GM23338 (cell line): Measurements from ENCODE around the gene CLEC2D. TPM values are rescaled to one million over a fixed set of nuclear protein-coding genes. Genes with fewer than 3 reads are reported as not detected.
A peak's percentile ranks its signal among the peaks of the same experiment; 100 is the strongest.

Source experiments
- ATAC-seq: fragments of 200-7000 bp; cut with Tn5 transposase; 3 replicates; pipeline ENCODE4 v1.9.1; 2020
- DNase-seq: peaks from one replicate; pipeline ENCODE4 v3.0.0-alpha.2; 2015; ENCODE audit warnings: low spot score
- H2AFZ ChIP-seq: fragments of 200-600 bp; sonication (generic); 2 replicates; pipeline ENCODE4 v1.8.0; 2016; ENCODE audit warnings: antibody characterized with exemption, mild to moderate bottlenecking, moderate library complexity
- H3F3A ChIP-seq: fragments of 200-600 bp; sonication (generic); replicated peaks from 2 replicates; pipeline ENCODE4 v1.8.0; 2017; ENCODE audit warnings: antibody characterized with exemption, mixed run types, low read depth
- H3K27ac ChIP-seq: fragments of 200-600 bp; sonication (generic); 2 replicates; pipeline ENCODE4 v1.6.1; 2016; ENCODE audit warnings: low read depth
- H3K27me3 ChIP-seq: fragments of 200-600 bp; sonication (generic); 2 replicates; pipeline ENCODE4 v1.8.0; 2016; ENCODE audit warnings: mild to moderate bottlenecking, mixed run types, moderate library complexity; ENCODE audit not compliant: insufficient read depth
- H3K36me3 ChIP-seq: fragments of 200-600 bp; sonication (generic); 2 replicates; pipeline ENCODE4 v1.8.0; 2016; ENCODE audit warnings: mild to moderate bottlenecking; ENCODE audit not compliant: insufficient read depth
- H3K4me1 ChIP-seq: fragments of 200-600 bp; sonication (generic); 2 replicates; pipeline ENCODE4 v1.8.0; 2016; ENCODE audit warnings: mild to moderate bottlenecking, moderate library complexity; ENCODE audit not compliant: insufficient read depth
- H3K4me2 ChIP-seq: fragments of 200-600 bp; sonication (generic); 2 replicates; pipeline ENCODE4 v1.7.1; 2017; ENCODE audit warnings: mixed run types
- H3K4me3 ChIP-seq: fragments of 200-600 bp; sonication (generic); 2 replicates; pipeline ENCODE4 v1.6.1; 2016; ENCODE audit warnings: mixed run types
- H3K79me2 ChIP-seq: fragments of 200-600 bp; sonication (generic); replicated peaks from 2 replicates; pipeline ENCODE4 v1.8.0; 2017; ENCODE audit warnings: mild to moderate bottlenecking; ENCODE audit not compliant: insufficient read depth
- H3K9me2 ChIP-seq: fragments of 200-600 bp; sonication (generic); 2 replicates; pipeline ENCODE4 v1.8.0; 2017; ENCODE audit not compliant: insufficient read depth
- H4K20me1 ChIP-seq: fragments of 200-600 bp; sonication (generic); replicated peaks from 2 replicates; pipeline ENCODE4 v1.8.0; 2017; ENCODE audit warnings: mild to moderate bottlenecking; ENCODE audit not compliant: insufficient read depth
- H3K27ac Mint-ChIP-seq: 2 replicates; pipeline ENCODE4 v1.8.0; 2020; ENCODE audit warnings: inconsistent platforms, mild to moderate bottlenecking, moderate library complexity, mixed read lengths
- H3K27me3 Mint-ChIP-seq: 3 replicates; pipeline ENCODE4 v1.8.0; 2022; ENCODE audit warnings: low read depth, mild to moderate bottlenecking, moderate library complexity, mixed read lengths, inconsistent platforms; ENCODE audit not compliant: insufficient read depth, poor library complexity
- H3K36me3 Mint-ChIP-seq: 3 replicates; pipeline ENCODE4 v1.8.0; 2021; ENCODE audit warnings: low read depth, mild to moderate bottlenecking, inconsistent platforms, moderate library complexity, mixed read lengths
- H3K4me1 Mint-ChIP-seq: 3 replicates; pipeline ENCODE4 v1.8.0; 2020; ENCODE audit warnings: mild to moderate bottlenecking, inconsistent platforms, mixed read lengths
- H3K4me3 Mint-ChIP-seq: 3 replicates; pipeline ENCODE4 v1.8.0; 2021; ENCODE audit warnings: moderate library complexity, mild to moderate bottlenecking, inconsistent platforms, mixed read lengths
- H3K9me3 Mint-ChIP-seq: 3 replicates; pipeline ENCODE4 v1.8.0; 2020; ENCODE audit warnings: moderate library complexity, mild to moderate bottlenecking, inconsistent platforms, mixed read lengths
- ETS1 ChIP-seq: IDR thresholded peaks from 2 replicates; pipeline ENCODE4 v1.6.1; 2016; ENCODE audit warnings: antibody characterized with exemption
- EZH2 ChIP-seq: fragments of 200-600 bp; sonication (generic); IDR thresholded peaks from one replicate; pipeline ENCODE4 v1.8.0; 2017; ENCODE audit warnings: antibody characterized with exemption, mild to moderate bottlenecking, low read depth; ENCODE audit not compliant: unreplicated experiment
- EZH2phosphoT487 ChIP-seq: fragments of 200-600 bp; sonication (generic); IDR thresholded peaks from one replicate; pipeline ENCODE4 v1.8.1; 2018; ENCODE audit warnings: antibody characterized with exemption; ENCODE audit not compliant: unreplicated experiment
- NANOG ChIP-seq: IDR thresholded peaks from 2 replicates; pipeline ENCODE4 v1.6.1; 2016; ENCODE audit warnings: antibody characterized with exemption, borderline replicate concordance
- STAT1 ChIP-seq: IDR thresholded peaks from one replicate; pipeline ENCODE4 v1.6.1; 2016; ENCODE audit warnings: antibody characterized with exemption; ENCODE audit not compliant: unreplicated experiment
- ZNF462 ChIP-seq: fragments of 250-450 bp; sonication (Bioruptor Pico); IDR thresholded peaks from 2 replicates; pipeline ENCODE4 v1.5.0; 2020; ENCODE audit warnings: mild to moderate bottlenecking, moderate library complexity
- polyA plus RNA-seq: library from polyadenylated mRNA; unstranded; fragments of >200 nt; fragmentation: Nextera tagmentation; extraction: Ambion mirVana; gene quantifications from 2 replicates; pipeline ENCODE4 v1.2.1, GENCODE V29; 2016
- total RNA-seq: library from RNA; depleted of rRNA; stranded (reverse); fragments of >200 nt; shearing (Covaris generic); gene quantifications from 2 replicates; pipeline ENCODE4 v1.2.3, GENCODE V29; 2014

Gene CLEC2D
- total and polyA plus RNA-seq, 2 experiments from 2014 or later: 6.9 to 7.1 TPM

- TF ChIP-seq ZNF462 (CRISPR knock-in tag) (no peak), EZH2phosphoT487 (no peak), EZH2 (no peak), STAT1 (no peak)
These were observed 54.5 kb downstream of the CLEC2D start (continued) for GRCh38 chr12:9724023-9724422.

- Histone ChIP-seq H3K9me2 (no peaks in the 10 kb centered on the region), H3K79me2 (no peaks in the 10 kb centered on the region), H3K4me2 (no peak overlapping the region), H2AFZ (peak overlapping the region; percentile 7; the same call in 1 of the 2 replicates), H3K4me3 (no peak overlapping the region), H3K4me1 (no peaks in the 10 kb centered on the region), H3K27ac (no peak overlapping the region), H3K27me3 (no peaks in the 10 kb centered on the region), H3F3A (no peaks in the 10 kb centered on the region), H3K36me3 (no peaks in the 10 kb centered on the region), H4K20me1 (no peaks in the 10 kb centered on the region)
- no peak overlapping the region for H3K27ac Mint-ChIP-seq
- peaks cover 2% of the 10 kb centered on the region for H3K27me3 Mint-ChIP-seq
- H3K36me3 Mint-ChIP-seq: no peaks in the 10 kb centered on the region
- ATAC-seq (no peak), DNase-seq (no peak)
- no peaks in the 10 kb centered on the region for H3K9me3 Mint-ChIP-seq
- H3K4me1 Mint-ChIP-seq: no peaks in the 10 kb centered on the region; the same call in 2 of the 3 replicates
- no peak overlapping the region for H3K4me3 Mint-ChIP-seq
- no peak for TF ChIP-seq ZNF462 (CRISPR knock-in tag)
- no peak for TF ChIP-seq ETS1
- TF ChIP-seq NANOG: no peak
- no peak for TF ChIP-seq STAT1
- no peak for TF ChIP-seq EZH2phosphoT487
These were observed 55.8 kb downstream of the CLEC2D start for GRCh38 chr12:9725213-9725870.
